ENCODE measurements around the gene GSTA4. TPM values are rescaled to one million over a fixed set of nuclear protein-coding genes. Genes with fewer than 3 reads are reported as not detected.

Gene GSTA4
- total and polyA plus RNA-seq, 2 of the 8 experiments (the other 6 are each of a cell fraction or from before 2014, with no cell fraction given) = 13.9 to 21.6 TPM

DNA sequence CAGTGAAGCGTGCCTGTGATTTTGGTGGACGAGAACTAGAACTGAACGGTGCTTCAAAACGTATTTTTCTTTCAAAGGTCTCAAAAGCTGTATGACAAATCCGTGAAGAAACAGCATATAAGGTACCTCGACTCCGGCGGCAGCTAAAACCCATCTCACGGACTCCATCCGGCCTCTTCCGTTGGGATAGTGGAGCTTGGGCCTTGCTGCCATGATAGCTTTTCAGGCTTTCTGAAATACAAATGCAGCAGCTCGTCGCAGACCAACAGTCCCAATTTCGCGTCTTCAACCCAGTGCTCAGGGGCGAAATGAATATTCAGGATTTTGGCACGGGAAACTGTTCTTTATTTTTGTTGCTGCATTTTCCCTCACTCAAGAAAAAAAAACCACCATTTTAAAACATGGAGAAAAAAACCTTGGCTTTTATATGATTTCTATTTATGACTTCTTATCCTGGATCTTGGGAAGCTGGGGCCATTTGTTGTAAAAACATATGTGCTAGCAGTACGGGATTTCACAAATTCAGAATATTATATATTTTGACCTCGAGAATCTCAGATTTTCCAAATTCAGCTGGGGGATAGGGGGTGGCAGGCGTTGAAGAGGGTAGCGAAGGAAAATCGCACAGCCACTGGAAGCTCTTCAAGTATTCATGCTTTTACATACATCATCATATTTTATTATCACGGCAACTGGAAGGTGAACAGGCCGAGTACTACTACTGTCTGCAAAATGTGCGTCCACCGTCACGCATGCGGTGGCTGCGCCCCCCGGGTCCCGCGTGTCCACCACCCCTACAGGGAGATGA is 849 bp downstream of the GSTA4 start:
- Histone ChIP-seq H2AK5ac (ENCODE audit: low read depth, low read length) (no peak overlapping the region), H3K23me2 (ENCODE audit: low read depth, low read length) (no peaks in the 10 kb centered on the region; the same call in 1 of the 2 replicates), H3K79me1 (ENCODE audit: low read depth, low read length) (no peaks in the 10 kb centered on the region), H4K91ac (replicated peaks; ENCODE audit: insufficient read length, low read length) (peak overlapping the region; percentile 14), H3K79me2 (ENCODE audit: control insufficient read depth in 1 of 2, insufficient read depth in 2 of 2, low read length in 2 of 2) (no peaks in the 10 kb centered on the region), H3K27ac (ENCODE audit: low read depth, low read length) (peak overlapping the region; percentile 97), H3K27me3 (replicated peaks in 1 of 4; ENCODE audit: control insufficient read depth in 3 of 4, extremely low read depth in 1 of 4, insufficient read depth in 3 of 4, low read length in 3 of 4) (no peaks in the 10 kb centered on the region), H2BK120ac (replicated peaks; ENCODE audit: low read depth, low read length) (no peak overlapping the region), H2BK15ac (ENCODE audit: low read length) (peak overlapping the region; percentile 40; the same call in 1 of the 2 replicates), H3K18ac (ENCODE audit: extremely low read depth, low read length) (peak overlapping the region; percentile 87), H3K9ac (replicated peaks in 1 of 4; ENCODE audit: extremely low read depth in 1 of 4, low read depth in 3 of 4, low read length in 3 of 4) (peak overlapping the region; percentile 72 to 93 (median 90)), H3K9me3 (ENCODE audit: insufficient read depth in 2 of 2, low read depth in 1 of 2, low read length in 1 of 2) (no peaks in the 10 kb centered on the region), H3K4me1 (replicated peaks in 1 of 4; ENCODE audit: control insufficient read depth in 3 of 4, insufficient read depth in 4 of 4, low read length in 3 of 4) (no peaks in the 10 kb centered on the region; a peak in 1 of 7 replicates), H3K4ac (replicated peaks; ENCODE audit: insufficient read length, low read depth, low read length) (peak overlapping the region; percentile 57), H2AFZ (ENCODE audit: low read length) (0 out of 2 replicates have a peak overlapping the region, but pooled peaks have one; percentile 64), H3K4me2 (ENCODE audit: insufficient read depth in 1 of 2, low read depth in 2 of 2, low read length in 2 of 2) (peak overlapping the region; percentile 88 to 91), H3K14ac (ENCODE audit: insufficient read length) (peak overlapping the region; percentile 63), H4K20me1 (replicated peaks in 1 of 2; ENCODE audit: control insufficient read depth in 1 of 2, insufficient read depth in 2 of 2, low read length in 2 of 2) (peaks cover 0 to 1% of the 10 kb centered on the region in 2 experiments), H2BK20ac (ENCODE audit: low read length) (no peak overlapping the region), H3K56ac (replicated peaks; ENCODE audit: insufficient read length, low read depth, low read length) (peak overlapping the region; percentile 57), H2BK5ac (ENCODE audit: low read depth, low read length) (peak overlapping the region; percentile 90), H3K36me3 (ENCODE audit: control insufficient read depth in 2 of 4, insufficient read depth in 4 of 4, low read length in 3 of 4) (no peaks in the 10 kb centered on the region), H4K5ac (ENCODE audit: insufficient read length, low read depth, low read length) (peak overlapping the region; percentile 58), H3K23ac (ENCODE audit: insufficient read length) (no peak overlapping the region), H4K8ac (ENCODE audit: extremely low read depth, insufficient read depth, low read length) (peak overlapping the region; percentile 94; the same call in 1 of the 2 replicates), H3K4me3 (ENCODE audit: extremely low read depth in 1 of 4, insufficient read depth in 2 of 4, low read depth in 3 of 4, low read length in 4 of 4) (peak overlapping the region; percentile 72 to 92 (median 76)), H2BK12ac (ENCODE audit: low read depth, low read length) (no peak overlapping the region)
- FAIRE-seq = no peak
- TF ChIP-seq YY1 (IDR thresholded peaks at IDR 0.05; ENCODE audit: low read depth, low read length) (peak; percentile 45; the same call in 1 of the 2 replicates), POLR2A (IDR thresholded peaks at IDR 0.05; ENCODE audit: control extremely low read depth in 1 of 2, low read depth in 2 of 2, low read length in 2 of 2) (0 out of 3 replicates have a peak, but pooled peaks of 1 of the 2 experiments have one; percentile 18)
- TF ChIP-seq, protein P1, sequence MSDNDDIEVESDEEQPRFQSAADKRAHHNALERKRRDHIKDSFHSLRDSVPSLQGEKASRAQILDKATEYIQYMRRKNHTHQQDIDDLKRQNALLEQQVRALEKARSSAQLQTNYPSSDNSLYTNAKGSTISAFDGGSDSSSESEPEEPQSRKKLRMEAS (IDR thresholded peaks at IDR 0.05) = no peak
- WGBS, 2 experiments (ENCODE audit: extremely low coverage in 1 of 2, insufficient coverage in 1 of 2, insufficient read length in 1 of 2, insufficient replicate concordance in 2 of 2, low coverage in 1 of 2, low lambda C conversion rate in 2 of 2, missing lambda C conversion rate in 1 of 2) = 17% methylated on average over 28 of the region's 32 CpGs; no CpG with 5 or more reads in 1 of the 2 experiments
- ChIA-PET POLR2A (ENCODE audit: partially characterized antibody) (interaction anchor here (0.7 to 2.6 kb wide), 9 partner anchors 9 to 365 kb away, joined by 3 to 10 read pairs (median 3); partner anchors contain the start of gene FBXO9), CTCF (ENCODE audit: partially characterized antibody) (interaction anchor here (0.6 to 3.4 kb wide), 20 partner anchors 7 to 325 kb away, joined by 3 to 21 read pairs (median 4); no protein-coding TSS in a partner anchor)
- DNase-seq (ENCODE audit: low read depth in 1 of 2, low spot score in 2 of 2) = no peak

Measured in H1 (cell line).